ENCODE results near the gene FAM174B.

FAM174B gene

DNA sequence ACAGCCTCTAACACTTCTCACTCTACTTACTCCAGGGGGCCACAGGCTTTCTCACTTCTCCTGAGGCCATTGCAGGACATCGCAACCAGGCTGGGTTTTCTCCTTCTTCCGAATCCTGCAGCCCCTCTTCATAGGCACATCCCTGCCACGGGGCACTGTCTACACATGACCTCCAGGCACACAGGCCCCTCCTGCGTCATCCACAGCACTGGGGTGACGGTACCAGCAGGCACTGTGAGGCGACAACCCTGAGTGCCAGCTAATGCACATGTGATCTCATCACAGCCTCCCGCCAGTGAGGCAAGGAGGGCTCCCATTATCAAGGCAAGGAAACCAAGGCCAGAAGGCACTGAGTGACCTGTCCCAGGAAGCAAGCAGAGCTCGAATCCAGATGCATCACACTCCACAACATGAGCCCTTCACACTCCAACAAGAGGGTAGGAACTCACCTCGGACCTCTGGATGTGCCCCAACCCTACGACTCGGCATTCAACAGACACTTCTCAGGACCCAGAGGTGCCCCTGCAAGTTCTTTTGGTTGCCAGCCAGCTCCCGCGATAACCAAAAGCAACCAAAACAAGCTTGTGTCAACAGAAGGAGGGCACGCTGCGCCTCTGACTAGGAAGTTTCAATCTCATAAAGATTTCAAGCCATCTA, 16.7 kb downstream of the FAM174B start:
- DNase-seq (ENCODE audit: low spot score) = no peak

DNA sequence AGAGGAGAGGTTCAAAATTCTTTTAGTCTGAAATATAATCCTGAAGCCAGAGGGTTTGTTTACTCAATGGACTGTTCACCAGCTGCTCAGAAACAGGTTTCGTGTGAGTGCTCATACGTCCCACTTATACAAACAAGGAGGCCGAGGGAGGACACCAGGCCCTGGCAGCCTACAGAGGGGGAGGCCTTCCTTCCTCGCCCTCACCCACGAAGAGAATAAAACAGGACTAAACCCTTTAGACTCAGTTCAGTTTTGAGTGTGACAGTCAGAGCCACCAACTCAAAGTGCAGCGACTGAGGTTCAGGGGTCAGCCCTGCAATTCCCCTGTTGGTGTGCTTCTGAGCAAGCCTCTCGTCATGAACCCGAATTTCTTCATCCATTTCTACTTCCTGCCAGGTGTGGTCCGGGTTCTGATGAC, 17.3 kb downstream of the FAM174B start:
- no peak for DNase-seq (ENCODE audit: low spot score)

DNA sequence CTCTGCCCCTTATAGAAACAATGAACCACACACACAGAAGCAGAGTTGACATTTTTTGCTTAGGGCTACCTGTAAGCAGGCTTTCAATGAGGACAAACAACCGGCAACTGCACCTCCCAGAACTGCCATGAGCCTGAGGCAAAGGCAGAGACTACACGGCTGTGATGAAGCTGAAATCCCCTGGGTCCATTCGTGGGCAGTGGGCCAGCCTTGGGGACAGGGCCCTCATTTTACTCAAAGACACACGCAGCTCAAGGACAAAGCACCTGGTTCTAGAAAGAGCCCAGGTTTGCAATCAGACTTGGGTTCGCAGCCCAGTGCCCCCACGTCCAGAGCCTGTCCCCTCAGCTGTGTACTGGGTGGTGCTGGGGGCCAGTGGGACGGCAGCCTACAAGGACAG, 17.9 kb downstream of the FAM174B start:
- no peak for DNase-seq (ENCODE audit: low spot score)

DNA sequence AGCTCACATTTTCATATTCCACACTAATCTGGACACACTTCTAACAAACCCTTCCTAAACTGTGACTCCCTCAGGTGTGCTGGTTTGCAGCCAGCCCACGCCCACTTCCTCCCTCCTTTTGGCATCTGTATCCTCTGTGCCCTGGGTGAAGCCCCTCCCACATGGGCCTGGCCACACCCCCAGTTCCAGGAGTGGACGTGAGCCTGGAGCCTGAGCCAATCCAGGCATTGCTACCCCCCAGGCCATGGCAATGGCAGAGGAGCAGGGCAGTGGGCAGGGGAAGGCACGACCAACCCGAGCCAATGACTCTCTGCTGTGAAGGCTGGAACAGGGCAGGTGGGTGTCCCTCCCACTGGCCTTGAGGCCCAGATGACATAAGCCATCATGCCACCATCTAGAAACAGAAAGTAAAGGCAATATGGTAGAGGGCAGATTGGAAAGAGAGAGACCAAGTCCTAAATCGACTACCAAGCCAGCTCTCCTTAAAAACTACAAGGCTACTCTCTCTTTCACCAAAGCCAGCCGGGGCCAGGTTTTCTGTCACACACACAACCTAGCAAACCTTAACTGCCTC, 18.6 kb downstream of the FAM174B start:
- DNase-seq (ENCODE audit: low spot score) = no peak

DNA sequence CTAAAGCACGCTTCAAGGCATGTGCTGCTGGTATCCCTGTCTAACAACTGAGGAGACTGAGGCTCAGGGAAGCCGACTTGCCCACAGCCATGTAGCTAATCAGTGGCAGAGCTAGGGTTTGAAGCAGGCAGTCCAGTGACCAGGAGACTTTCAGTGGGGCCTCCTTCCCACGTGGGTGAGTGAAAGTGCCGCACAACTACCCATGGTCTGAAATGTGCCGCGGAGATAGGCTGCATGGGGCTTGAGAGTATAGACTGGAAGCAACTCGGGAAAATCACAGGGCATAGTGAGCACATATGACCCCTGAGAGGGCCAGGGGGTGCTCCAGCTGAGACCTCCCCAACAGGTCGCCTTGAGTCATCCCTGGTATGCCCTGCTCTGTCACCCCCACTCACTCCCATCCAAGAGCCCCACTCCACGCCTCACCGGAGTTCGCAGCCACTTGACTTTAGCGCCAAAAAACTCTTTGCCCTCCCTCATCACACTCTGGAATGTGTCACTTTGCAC, 19.1 kb downstream of the FAM174B start:
- no peak for DNase-seq (ENCODE audit: low spot score)

DNA sequence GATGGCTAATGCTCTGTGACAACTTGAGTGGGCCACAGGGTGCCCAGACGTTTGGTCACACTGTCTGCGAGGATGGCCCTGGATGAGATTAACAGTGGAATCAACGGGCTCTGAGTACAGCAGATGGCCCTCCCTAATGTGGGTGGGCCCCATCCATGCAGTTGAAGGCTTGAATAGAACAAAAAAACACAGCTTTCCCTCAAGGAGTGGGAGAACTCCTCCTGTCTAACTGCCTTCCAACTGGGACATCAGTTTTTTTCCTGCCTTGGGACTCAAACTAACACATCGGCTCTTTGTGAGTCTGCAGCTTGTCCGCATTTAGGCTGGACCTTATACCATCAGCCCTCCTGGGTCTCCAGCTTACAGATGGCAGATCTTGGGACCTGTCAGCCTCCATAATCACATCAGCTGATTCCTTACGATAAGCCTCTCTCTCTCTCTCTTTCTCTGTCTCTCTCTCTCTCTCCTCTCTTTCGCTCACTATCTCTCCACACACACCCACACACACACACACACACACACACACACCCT, 20.8 kb downstream of the FAM174B start:
- no peak for DNase-seq (ENCODE audit: low spot score)

DNA sequence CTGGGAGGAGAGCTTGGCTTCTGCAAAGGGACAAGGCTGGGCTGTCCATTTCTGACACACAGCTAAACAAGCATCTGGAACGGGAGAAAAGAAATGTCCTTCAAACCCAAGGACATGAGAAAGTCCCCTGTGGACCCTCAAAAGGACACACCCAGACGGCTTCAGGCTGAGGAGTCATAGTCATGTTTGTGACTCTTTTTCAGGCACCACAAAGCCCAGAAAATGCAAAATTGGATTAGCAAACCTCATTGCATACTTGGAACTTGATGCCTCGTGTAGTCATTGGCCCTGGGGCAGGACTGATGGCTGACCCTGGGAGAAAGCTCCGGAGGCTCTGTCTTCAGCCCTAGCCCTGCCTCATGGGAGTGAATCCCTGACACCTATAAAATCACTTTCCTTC, 21.5 kb downstream of the FAM174B start:
- no peak for DNase-seq (ENCODE audit: low spot score)

DNA sequence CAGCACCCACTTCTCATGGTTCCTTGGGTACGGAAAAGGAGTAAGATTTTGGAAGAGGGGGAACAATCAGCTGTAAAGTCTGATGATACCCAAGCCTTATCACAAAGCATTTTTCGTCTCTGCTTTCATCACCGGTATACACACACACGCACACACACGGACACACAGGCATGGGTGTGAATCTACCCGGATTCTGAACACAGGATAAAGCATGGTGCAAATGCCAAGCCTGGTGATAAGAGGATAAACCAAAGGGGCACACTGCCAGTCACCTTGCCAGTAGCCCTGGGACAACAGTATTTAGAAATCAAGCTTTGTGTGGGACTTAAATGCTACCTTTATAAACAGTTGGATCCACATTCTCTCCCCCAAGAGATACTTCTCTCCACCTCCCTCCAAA, 22.2 kb downstream of the FAM174B start:
- DNase-seq (ENCODE audit: low spot score) = no peak

DNA sequence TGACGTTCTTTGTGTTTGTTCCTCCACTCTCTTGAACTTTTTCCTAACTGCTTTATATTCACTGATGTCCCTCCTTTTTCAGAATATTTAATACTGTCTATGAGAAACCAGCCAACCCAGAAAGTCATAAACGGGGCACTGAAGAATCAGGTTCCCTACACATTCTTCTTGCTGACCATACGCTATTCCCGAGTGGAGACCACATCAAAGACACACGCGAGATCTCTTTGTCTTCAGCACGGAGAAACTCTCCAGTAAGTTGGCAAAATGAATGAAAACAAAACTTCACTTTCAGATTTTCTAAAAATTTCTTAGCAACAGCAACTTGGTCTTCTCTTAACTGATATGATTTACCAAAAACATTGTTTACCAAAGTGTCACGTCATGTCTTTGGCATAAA, 22.6 kb downstream of the FAM174B start:
- DNase-seq (ENCODE audit: low spot score) = no peak

DNA sequence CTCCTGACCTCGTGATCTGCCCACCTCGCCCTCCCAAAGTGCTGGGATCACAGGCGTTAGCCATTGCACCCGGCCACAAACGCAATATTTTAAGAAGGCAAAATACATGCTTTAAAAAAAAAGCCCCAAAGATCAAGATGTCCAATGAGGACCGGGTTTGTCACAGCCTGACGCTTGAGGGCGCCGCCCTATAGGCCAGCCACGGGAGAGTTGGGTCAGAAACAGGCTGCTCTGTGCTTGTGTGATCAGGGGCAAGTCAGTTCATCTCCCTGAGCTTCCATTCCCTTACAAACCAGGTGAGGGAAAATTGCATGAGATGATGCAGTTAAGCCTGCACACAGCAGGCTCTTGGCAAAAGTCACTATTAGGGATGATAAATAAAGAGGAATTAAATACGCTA, 23.9 kb downstream of the FAM174B start:
- no peak for DNase-seq (ENCODE audit: low spot score)

DNA sequence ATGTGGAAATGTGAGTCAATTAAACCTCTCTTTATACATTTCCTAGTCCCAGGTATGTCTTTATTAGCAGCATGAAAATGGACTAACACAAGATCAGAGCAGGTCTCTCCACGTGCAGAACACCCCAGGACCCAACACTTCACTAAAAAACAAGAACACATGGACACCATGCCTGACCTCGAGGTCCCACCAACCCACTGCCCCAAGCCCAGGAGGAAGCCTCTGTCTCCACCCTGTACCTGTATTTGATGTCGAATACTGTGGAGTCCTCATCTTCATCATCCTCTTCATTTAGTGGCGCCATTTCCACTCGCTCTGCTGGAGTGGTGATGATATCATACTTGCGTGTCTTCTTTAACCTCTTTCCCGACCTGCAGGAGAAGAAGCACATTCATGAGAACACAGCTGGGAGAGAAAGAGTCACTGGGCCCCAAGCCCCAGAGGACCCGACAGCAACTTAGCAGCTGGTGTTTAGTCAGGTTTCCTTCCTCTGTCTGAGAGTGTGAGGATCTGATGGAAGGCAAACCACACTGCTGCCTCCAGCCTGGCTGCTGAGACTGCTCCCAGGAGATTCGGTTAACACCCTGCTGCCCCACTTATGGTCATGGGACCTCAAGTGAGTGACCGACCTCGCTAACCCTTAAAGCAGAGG, 25.5 kb downstream of the FAM174B start:
- no peak for DNase-seq (ENCODE audit: low spot score)

DNA sequence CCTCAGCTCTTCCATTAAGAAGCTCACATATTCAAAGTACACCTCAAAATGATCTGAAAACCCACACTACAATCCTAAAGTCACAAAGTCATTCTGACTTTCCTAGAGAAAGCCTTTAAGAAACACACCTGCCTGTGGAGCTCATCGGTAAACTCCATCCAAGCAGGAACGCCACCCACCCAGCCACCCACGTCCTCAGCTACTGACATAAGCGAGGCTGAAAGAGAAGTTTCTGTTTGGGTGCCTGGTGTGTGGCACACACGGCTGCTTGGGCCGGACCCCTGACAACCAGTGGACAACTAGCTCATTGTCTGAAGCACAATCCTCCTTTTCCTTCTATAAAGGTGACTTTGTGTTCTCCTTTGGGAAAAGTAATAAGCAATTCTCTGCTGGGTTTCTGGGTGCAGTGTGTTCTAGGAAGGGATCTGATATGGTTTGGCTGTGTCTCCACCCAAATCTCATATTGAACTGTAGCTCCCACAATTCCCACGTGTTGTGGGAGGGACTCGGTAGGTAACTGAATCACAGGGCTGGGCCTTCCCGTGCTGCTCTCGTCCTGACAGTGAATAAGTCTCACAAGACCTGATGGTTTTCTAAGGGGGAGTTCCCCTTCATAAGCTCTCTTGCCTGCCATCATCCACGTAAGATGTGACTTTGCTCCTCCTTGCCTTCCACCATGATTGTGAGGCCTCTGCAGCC, 26.1 kb downstream of the FAM174B start:
- DNase-seq (ENCODE audit: low spot score) = no peak

DNA sequence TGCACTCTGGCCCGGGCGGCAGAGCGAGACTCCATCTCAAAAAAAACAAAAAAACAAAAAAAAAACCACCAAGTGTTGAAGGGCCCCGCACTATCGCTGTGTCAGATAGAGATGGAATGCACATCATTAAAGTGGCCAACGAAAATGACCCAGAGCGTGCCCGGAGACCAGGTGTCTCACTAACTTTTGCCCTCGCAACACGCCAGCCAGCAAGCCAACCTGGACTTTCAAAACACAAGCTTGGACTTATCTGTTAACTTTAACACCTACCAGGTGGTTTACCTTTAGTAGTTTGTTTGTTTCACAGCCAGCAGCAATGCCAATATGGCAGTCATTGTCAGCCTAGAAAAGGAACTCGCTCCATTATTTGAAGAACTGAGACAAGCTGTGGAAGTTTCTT, 28.6 kb downstream of the FAM174B start:
- DNase-seq (ENCODE audit: low spot score) = no peak

DNA sequence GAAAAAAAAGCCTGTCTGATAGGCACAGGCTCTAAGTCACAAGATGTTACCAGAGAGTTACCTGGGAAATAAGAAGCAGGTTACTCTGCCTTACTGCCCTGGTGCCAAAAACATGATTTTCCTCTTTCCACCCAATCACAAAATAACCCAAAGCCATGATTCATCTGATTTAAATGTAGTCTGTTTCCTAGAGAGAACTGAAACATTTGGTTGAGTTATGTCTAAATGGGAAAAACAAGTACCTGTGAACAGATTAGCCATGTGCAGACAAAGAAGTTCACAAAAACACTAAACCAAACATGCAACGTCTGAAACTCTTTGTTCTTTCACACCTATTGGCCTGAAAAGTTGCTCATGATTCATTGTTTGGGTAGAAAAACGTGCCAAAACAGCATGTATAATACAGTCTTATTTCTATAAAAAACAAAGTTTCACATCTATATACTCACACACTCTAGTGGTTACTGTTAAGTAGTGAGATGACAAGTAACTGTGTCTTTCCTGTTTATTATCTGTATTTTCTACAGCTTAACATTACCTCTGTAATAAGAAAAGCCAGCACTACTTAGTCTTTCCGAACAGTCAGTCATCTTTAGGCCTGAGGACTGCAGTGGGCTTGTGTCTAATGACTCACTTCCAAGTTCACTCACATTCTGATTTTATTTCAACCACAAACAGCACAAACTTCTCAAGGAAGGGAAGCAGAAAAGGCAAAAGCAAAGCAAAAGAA, 30.2 kb downstream of the FAM174B start:
- DNase-seq (ENCODE audit: low spot score) = peak; percentile 34

DNA sequence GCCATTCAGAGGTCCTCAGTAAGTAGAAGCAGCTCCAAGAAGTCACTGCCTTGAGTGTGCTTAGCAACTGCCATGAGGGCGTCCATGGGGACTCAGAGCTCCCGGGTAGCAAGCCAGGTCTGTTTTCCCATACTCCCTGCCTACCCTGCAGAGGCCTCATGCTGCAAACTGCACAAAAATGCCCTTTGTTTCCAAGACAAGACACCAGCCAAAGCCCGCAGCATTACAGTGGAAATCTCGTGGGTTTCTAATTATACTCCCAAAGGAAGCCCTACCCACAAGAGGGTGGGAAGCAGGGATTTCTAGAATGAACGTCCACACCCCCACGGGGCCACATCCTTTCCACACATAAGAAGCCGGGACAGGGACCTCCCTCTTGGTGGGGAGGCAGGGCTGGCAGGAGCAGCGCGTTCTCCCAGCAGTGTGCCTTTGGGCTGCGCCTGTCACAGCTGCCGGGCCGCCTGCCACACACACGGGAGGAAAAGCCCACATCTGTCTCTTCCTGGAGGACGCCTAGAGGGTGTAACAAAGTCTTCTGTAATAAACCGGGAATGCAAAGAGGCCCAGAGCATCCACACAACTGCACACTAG, 31.1 kb downstream of the FAM174B start:
- peak; percentile 41 for DNase-seq (ENCODE audit: low spot score)

DNA sequence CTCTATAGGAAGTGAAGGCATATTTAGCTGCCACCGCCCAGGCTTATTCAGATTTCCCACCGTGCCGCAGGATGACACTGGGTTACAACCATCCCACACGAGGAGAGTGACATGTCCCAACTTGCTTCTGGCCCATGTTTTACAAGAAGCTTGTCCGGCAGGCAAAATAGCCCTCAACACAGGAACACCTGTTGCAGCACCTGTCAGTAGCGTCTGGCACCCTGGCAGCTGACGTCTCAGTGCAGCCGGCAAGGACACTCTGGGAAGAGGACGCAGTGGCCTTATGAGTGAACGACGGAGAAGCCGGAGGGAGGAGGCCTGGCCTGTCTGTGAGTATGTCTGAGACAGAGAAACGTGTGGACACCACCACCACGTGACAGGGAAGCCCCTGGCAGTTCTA, 32.1 kb downstream of the FAM174B start:
- DNase-seq (ENCODE audit: low spot score) = no peak

DNA sequence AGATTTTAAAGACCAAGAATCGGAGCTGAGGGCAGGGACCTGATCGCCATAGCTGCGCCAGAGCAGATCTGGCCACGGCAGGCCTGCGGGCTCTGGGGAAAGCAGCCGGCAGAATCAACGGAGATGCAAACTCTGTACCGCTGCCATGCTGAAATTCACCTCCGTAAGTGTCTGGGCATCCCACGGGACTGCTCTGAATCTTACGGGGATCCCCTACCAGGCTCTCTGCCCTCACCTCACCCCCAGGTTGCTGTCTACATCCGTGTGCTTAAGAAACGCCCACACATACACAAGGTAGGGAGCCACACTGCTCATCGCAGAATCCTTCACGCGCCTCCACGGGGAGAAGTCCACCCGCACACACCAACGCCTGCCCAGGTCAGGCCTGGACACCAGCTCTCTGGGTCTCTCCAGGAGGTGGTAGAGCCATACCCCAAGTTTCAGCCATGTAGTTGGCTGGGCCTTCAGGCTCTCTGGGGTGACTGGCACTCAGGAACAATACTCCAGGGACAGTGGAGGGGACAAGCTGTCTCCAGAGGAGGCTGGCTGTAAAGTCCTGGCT, 33.5 kb downstream of the FAM174B start:
- DNase-seq (ENCODE audit: low spot score) = no peak

DNA sequence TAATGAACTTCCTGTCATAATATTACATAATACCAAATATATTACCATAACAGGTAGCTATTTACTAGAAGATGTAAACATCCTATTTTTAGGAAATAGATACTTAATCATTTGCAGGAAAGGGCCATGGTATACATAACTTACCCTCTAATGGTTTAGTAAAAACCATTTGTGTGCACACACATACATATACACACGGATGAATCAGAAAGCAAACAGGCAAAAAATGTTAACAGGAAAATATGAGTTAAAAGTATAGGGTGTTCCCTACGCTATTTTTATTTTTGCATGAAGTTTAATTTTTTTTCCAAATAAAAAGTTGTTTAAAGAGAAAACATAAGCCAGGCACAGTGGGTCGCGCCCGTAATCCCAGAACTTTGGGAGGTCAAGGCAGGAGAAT, 34.6 kb downstream of the FAM174B start:
- no peak for DNase-seq (ENCODE audit: low spot score)

DNA sequence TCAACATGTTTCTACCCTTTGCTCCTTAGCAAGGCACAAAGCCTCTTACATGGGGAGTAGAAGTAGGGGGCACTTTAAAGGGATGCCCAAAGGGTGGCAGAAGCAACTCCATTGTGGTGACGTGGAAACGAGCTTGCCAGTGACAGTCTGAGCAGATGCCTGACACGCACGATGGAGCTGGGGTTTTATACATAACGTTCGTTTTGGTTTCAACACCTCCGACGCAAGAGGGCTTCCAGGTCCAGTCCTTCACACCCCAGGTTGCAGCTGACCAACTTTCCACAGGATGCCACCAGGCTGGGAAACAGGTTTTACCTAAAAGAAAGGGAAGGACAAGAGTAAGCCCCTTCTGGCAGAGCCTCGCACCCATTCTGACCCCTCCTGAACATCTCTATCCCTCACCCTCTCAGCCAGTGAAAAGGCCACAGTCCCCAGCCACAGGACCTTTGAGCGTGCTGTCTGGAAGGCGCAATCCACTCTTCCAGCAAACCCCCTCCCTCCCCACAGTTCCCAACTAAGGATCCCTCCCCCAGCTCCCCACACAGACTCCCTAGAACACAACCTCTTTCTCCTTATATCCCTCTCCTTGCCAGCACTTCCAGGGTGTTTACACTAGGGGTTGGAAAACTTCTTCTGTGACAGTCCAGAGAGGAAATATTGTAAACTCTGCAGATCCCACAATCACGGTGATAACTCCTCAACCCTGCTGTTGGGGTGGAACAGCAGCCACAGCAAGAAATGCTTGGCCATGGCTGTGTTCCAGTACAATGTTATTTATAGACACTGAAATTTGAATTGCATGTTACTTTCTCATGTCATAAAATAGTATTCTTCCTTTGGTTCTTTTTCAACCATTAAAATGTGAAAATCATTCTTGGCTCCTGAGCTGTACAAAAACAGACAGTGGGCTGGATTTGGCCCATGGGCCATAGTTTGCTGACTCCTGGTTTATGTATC, 36.2 kb downstream of the FAM174B start:
- DNase-seq (ENCODE audit: low spot score) = peak; percentile 40
